MM.1S (cell line): ENCODE data around the gene VGF.

Experiments
- CTCF ChIP-seq: fragments of 300-600 bp; sonication (generic); IDR thresholded peaks from 2 replicates; pipeline ENCODE4 v1.5.1; 2016; ENCODE audit warnings: antibody characterized with exemption, low read length, mixed read lengths
- EZH2 ChIP-seq: fragments of 300-600 bp; sonication (generic); optimal IDR thresholded peaks from 2 replicates; pipeline ENCODE3; 2017; ENCODE audit warnings: low read depth, mild to moderate bottlenecking, antibody characterized with exemption, low read length, mixed read lengths
- EZH2phosphoT487 ChIP-seq: fragments of 300-600 bp; sonication (generic); IDR thresholded peaks from 2 replicates; pipeline ENCODE4 v1.6.1; 2018; ENCODE audit warnings: antibody characterized with exemption, low read length

- TF ChIP-seq EZH2 (no peak), CTCF (no peak), EZH2phosphoT487 (no peak)
These were observed 21.6 kb upstream of the VGF start for GRCh38 chr7:101186844-101187428.
